Progenitor cell of endocrine pancreas (in vitro differentiated cells): Measurements from ENCODE around the gene NFE2L3. TPM values are rescaled to one million over a fixed set of nuclear protein-coding genes. Genes with fewer than 3 reads are reported as not detected.
"Not testable (repeated sequence)": the region's sequence is repeated elsewhere in the genome, so short reads cannot be mapped to it uniquely, and the experiment has no call there.

Experiments used
- DNase-seq: peaks from one replicate; pipeline ENCODE4 v3.0.0; 2021; ENCODE audit warnings: low spot score; ENCODE audit not compliant: unreplicated experiment
- H3K27ac Mint-ChIP-seq: 2 replicates; pipeline ENCODE4 v1.8.0; 2021; ENCODE audit warnings: mild to moderate bottlenecking, moderate library complexity, mixed read lengths
- H3K27me3 Mint-ChIP-seq: 2 replicates; pipeline ENCODE4 v1.8.0; 2021; ENCODE audit warnings: mixed read lengths
- H3K36me3 Mint-ChIP-seq: 2 replicates; pipeline ENCODE4 v1.8.0; 2022; ENCODE audit warnings: mixed read lengths; ENCODE audit not compliant: insufficient read depth
- H3K4me1 Mint-ChIP-seq: 2 replicates; pipeline ENCODE4 v1.8.0; 2021; ENCODE audit warnings: low read depth, mixed read lengths
- H3K4me3 Mint-ChIP-seq: 2 replicates; pipeline ENCODE4 v1.8.0; 2021; ENCODE audit warnings: low read depth, mild to moderate bottlenecking, moderate library complexity, mixed read lengths
- H3K9me3 Mint-ChIP-seq: 2 replicates; pipeline ENCODE4 v1.8.0; 2021; ENCODE audit warnings: low read depth, mixed read lengths
- CTCF ChIP-seq: fragments of 200-600 bp; sonication (generic); IDR thresholded peaks from one replicate; pipeline ENCODE4 v1.5.0; 2021; ENCODE audit warnings: antibody characterized with exemption, mild to moderate bottlenecking; ENCODE audit not compliant: unreplicated experiment
- total RNA-seq: library from RNA; stranded (reverse); gene quantifications from 2 replicates; pipeline ENCODE4 v1.2.1, GENCODE V29; 2021

NFE2L3 gene
- total RNA-seq, 1 donor from 2014 or later: 28.0 TPM

DNA sequence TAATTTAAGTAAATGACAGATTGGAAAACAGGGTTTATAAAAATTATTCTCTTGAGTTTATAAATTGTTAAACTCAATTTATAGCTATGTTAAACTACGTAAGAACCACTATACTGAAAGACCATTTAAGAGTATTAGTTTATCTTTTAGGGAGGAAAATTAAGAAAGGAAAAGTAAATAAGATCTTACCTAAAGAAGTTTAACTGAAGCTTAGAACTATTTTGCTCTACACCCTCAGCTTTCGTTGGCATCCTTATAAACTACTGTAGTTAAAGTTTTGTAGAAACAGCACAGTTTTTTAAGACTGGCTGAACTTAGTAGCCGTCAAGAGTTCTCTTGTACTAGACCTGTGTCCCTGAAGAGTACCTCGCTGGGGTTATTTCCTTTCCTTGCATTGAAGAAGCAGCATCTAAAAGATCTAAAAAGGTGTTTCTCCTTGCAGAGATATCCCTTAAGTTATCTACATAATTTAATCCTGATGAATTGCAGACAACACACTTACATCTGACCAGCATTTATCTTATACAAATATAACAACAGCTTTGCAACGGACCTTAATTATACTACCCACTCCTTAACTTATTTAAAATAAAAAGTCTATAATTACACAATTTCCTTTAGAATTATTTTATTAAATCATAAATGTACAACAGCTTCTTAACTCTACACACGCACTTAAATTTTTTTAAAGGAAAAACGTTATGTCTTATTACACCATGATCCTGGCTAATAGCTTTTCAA, 39.4 kb downstream of the NFE2L3 start:
- H3K4me1 Mint-ChIP-seq: peaks cover 41% of the 10 kb centered on the region
- H3K36me3 Mint-ChIP-seq: peaks cover 67% of the 10 kb centered on the region
- H3K9me3 Mint-ChIP-seq: no peaks in the 10 kb centered on the region
- H3K4me3 Mint-ChIP-seq: no peak overlapping the region
- no peak for TF ChIP-seq CTCF
- DNase-seq: no peak
- peak overlapping the region; percentile 81 for H3K27ac Mint-ChIP-seq
- no peaks in the 10 kb centered on the region for H3K27me3 Mint-ChIP-seq

DNA sequence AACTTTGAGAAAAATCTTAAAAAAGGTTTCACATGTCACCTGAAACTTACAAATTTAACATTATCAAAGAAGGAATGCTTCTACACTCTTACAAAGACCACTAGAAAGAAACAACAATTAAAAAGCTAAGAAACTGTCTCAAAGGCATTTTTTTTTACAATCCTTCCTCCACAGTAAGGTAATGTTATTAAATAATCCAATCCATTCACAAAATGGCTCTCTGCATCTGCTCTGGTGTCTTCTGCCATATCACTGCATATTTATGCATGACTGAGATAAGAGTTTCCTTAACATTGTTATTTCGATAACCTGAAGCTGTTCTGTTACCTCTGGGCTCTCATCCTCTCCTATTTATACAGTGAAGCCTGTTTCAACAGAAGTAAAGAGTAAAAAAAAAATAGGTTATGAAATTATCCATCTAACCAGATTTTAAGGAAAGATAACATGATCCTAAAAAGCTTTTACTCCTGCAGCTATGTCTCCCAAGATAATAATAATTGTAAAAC, 40.0 kb downstream of the NFE2L3 start:
- no peak for DNase-seq
- Mint-ChIP-seq H3K27ac (peak overlapping the region; percentile 93), H3K4me3 (no peak overlapping the region), H3K9me3 (no peaks in the 10 kb centered on the region), H3K36me3 (peaks cover 71% of the 10 kb centered on the region), H3K27me3 (no peaks in the 10 kb centered on the region), H3K4me1 (peaks cover 45% of the 10 kb centered on the region)
- TF ChIP-seq CTCF: no peak

GRCh38 chr7:26192485-26193087, 40.6 kb downstream of the NFE2L3 start:
- DNase-seq: no peak
- no peak for TF ChIP-seq CTCF
- Mint-ChIP-seq H3K27ac (peak overlapping the region; percentile 93), H3K36me3 (peaks cover 73% of the 10 kb centered on the region), H3K27me3 (no peaks in the 10 kb centered on the region), H3K9me3 (no peaks in the 10 kb centered on the region), H3K4me1 (peaks cover 50% of the 10 kb centered on the region), H3K4me3 (no peak overlapping the region)

GRCh38 chr7:26193432-26194207, 41.6 kb downstream of the NFE2L3 start:
- Mint-ChIP-seq H3K36me3 (peaks cover 76% of the 10 kb centered on the region), H3K27me3 (no peaks in the 10 kb centered on the region), H3K4me1 (peaks cover 52% of the 10 kb centered on the region), H3K27ac (peak overlapping the region; percentile 93), H3K9me3 (no peaks in the 10 kb centered on the region), H3K4me3 (peak overlapping the region; percentile 42)
- no peak for TF ChIP-seq CTCF
- DNase-seq: no peak

DNA sequence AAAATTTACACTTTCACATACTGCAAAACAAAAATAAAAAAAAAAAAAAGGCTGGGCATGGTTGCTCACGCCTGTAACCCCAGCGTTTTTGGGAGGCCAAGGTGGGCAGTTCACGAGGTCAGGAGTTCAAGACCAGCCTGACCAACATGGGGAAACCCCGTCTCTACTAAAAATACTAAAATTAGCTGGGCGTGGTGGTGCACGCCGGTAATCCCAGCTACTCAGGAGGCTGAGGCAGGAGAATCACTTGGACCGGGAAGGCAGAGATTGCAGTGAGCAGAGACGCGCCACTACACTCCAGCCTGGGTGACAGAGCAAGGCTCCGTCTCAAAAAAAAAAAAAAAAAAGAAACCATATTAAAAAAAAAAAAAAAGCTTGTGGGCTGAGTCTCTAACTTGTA, 42.8 kb downstream of the NFE2L3 start:
- H3K27ac Mint-ChIP-seq: peak overlapping the region; percentile 93
- not testable (repeated sequence) for DNase-seq, H3K9me3 Mint-ChIP-seq, H3K27me3 Mint-ChIP-seq
- H3K36me3 Mint-ChIP-seq: peaks cover 79% of the 10 kb centered on the region
- H3K4me1 Mint-ChIP-seq: peaks cover 52% of the 10 kb centered on the region
- peak overlapping the region; percentile 19 for H3K4me3 Mint-ChIP-seq
